IPS-20b (cell line): ENCODE results near the gene ZSCAN9.

Source experiments
- H3K27ac ChIP-seq: one replicate; pipeline ENCODE4 v1.5.1; 2013; ENCODE audit warnings: low read length
- H3K27me3 ChIP-seq: 2 replicates; pipeline ENCODE4 v1.6.1; 2013; ENCODE audit warnings: mild to moderate bottlenecking, low read length, inconsistent platforms; ENCODE audit not compliant: insufficient read depth
- H3K36me3 ChIP-seq: 2 replicates; pipeline ENCODE4 v1.6.1; 2013; ENCODE audit warnings: low read depth, mild to moderate bottlenecking, inconsistent platforms, low read length, moderate library complexity; ENCODE audit not compliant: insufficient read depth
- H3K4me1 ChIP-seq: 2 replicates; pipeline ENCODE4 v1.6.1; 2013; ENCODE audit warnings: mild to moderate bottlenecking, control low read depth, inconsistent platforms, low read length, moderate library complexity; ENCODE audit not compliant: insufficient read depth
- H3K4me3 ChIP-seq: 2 replicates; pipeline ENCODE4 v1.5.1; 2013; ENCODE audit warnings: mild to moderate bottlenecking, low read length, inconsistent platforms
- H3K9ac ChIP-seq: 2 replicates; pipeline ENCODE4 v1.6.1; 2013; ENCODE audit warnings: low read depth, mild to moderate bottlenecking, inconsistent platforms, low read length, moderate library complexity
- H3K9me3 ChIP-seq: 2 replicates; pipeline ENCODE4 v1.6.1; 2013; ENCODE audit warnings: mild to moderate bottlenecking, low read depth, low read length, inconsistent platforms; ENCODE audit not compliant: insufficient read depth

The ZSCAN9 gene

DNA sequence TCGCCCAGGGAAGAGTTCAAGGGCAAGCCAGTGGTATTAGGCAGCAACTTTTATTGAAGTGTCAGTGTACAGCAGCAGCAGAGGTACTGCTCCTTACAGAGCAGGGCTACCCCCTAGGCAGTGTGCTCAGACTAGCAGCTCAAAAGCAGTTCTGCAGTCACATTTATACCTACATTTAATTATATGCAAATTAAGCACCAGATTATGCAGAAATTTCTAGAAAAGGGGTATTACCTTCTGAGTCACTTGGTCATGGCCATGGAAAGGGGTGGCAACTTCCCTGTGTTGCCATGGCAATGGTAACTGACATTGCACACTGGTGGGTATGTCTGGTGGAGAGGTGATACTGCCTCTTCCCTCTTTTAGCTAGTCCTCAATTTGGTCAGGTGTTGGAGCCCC lies 29.0 kb downstream of the ZSCAN9 start:
- H3K9ac ChIP-seq, result no peak overlapping the region
- H3K4me1 ChIP-seq, result no peaks in the 10 kb centered on the region
- H3K27me3 ChIP-seq, result no peaks in the 10 kb centered on the region
- no peak overlapping the region for H3K4me3 ChIP-seq
- H3K27ac ChIP-seq, result no peak overlapping the region
- no peaks in the 10 kb centered on the region for H3K9me3 ChIP-seq
- peaks cover 7% of the 10 kb centered on the region for H3K36me3 ChIP-seq

DNA sequence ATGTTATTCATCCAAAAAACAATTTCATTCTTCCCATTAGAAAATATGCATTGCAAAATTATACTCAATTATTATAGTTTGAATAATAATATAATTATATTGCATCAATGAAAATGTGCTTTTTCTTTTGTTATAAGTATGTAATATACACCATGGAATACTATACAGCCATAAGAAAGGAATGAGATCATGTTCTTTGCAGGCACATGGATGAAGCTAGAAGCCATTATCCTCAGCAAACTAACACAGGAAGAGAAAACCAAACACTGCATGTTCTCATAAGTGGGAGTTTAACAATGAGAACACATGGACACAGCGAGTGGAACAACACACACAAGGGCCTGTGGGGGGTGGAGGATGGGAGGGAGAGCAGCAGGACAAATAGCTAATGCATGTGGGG lies 32.0 kb downstream of the ZSCAN9 start:
- H3K27me3 ChIP-seq, result peaks cover 8% of the 10 kb centered on the region
- H3K36me3 ChIP-seq, result no peaks in the 10 kb centered on the region

DNA sequence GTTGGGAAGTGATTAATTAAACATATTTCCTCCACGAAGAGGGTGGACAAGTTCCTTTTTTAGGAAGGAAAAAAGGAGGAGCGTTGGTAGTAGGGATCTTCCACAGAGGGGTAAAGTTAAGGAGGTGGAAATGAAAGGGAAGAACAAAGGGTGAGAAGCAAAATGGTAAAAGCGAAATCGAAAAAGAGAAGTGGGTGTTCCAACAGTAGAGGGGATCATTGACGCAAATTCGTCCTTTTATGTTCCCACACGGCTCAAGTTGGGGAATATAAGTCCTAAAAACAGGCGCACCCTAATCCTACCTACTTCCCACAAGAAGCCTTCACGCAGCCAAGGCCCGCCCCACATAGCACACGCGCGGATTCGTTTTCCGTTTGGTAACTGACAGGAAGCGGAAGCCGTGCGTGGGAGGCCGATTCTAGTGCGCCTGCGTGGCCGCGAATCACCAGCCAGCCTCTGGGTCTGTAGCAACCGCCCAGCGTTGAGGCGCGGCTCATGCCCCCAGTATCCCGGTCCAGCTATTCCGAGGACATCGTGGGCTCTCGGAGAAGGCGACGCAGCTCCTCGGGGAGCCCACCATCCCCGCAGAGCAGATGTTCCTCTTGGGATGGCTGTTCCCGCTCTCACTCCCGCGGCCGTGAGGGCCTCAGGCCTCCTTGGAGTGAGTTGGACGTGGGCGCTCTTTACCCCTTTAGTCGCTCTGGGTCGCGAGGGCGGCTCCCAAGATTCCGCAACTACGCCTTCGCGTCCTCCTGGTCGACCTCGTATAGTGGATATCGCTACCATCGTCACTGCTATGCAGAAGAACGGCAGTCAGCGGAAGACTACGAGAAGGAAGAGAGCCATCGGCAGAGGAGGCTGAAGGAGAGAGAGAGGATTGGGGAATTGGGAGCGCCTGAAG lies 34.1 kb downstream of the ZSCAN9 start, which contains the start of gene NKAPL:
NKAPL (plus strand) TSS at position 421 of the 901 bp plus-strand sequence; CDS start at position 496, 75 bp downstream.
- H3K36me3 ChIP-seq, result no peaks in the 10 kb centered on the region
- H3K9ac ChIP-seq, result no peak within 1 kb of the TSS
- no peak within 1 kb of the TSS for H3K4me3 ChIP-seq
- no peak within 1 kb of the TSS for H3K27ac ChIP-seq
- H3K27me3 ChIP-seq, result peaks cover 21% of the 10 kb centered on the region
- no peaks in the 10 kb centered on the region for H3K4me1 ChIP-seq
- H3K9me3 ChIP-seq, result no peaks in the 10 kb centered on the region

More for the DNA sequence above, 32.0 kb downstream of the ZSCAN9 start:
- no peak overlapping the region for H3K9ac ChIP-seq
- no peak overlapping the region for H3K4me3 ChIP-seq
- H3K4me1 ChIP-seq, result no peaks in the 10 kb centered on the region
- no peaks in the 10 kb centered on the region for H3K9me3 ChIP-seq
- no peak overlapping the region for H3K27ac ChIP-seq

DNA sequence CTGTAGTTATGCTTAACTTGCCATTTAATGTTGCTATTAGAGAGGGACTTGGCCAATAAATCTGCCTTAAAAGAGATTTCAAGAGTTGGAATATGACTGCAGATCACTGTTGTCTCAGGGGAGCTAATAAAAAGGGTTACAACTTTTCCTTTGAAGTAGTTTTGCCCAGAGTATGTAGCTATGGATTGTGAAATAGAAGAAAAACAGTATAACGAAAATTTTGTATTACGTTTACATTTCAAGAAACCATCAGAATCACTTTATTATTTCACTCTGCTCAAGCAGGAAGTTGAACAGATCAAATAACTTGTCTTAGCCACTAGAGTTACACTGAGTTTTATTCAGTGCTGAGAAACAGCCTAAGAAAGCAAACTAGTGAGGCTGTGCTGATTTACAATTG lies 38.8 kb downstream of the ZSCAN9 start:
- Histone ChIP-seq H3K9me3 (no peaks in the 10 kb centered on the region), H3K4me1 (peaks cover 4% of the 10 kb centered on the region; the same call in 1 of the 2 replicates), H3K27ac (no peak overlapping the region), H3K4me3 (no peak overlapping the region), H3K36me3 (no peaks in the 10 kb centered on the region), H3K27me3 (peaks cover 21% of the 10 kb centered on the region), H3K9ac (no peak overlapping the region)

DNA sequence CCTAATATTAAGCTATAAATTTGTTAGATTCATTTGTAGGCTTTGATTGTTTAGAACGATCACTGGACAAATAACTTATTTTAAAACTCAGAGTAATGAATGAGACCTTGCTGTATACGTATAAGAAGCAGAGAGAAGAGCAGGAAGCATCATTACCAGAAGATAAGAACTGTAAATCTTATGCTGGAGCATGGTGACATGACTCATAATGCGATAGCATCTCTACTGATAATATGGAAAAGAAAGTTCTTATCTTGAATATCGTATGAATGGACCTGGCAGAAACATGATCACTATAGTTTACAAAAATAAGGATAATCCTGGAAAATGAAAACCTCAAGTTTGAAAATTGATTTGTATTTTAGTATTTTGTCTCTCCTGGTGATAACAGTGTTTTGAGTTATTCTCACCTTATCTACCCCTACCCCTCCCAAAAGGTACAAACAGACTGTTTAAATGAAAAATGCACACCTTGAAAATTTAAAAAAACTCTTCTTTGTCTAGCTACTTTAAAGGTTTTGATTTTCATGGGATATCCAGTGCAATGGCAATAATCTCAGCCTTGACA lies 39.8 kb downstream of the ZSCAN9 start:
- Histone ChIP-seq H3K36me3 (no peaks in the 10 kb centered on the region), H3K4me3 (no peak overlapping the region), H3K27ac (no peak overlapping the region), H3K27me3 (peaks cover 21% of the 10 kb centered on the region), H3K9me3 (no peaks in the 10 kb centered on the region), H3K4me1 (peaks cover 4% of the 10 kb centered on the region; the same call in 1 of the 2 replicates), H3K9ac (no peak overlapping the region)

DNA sequence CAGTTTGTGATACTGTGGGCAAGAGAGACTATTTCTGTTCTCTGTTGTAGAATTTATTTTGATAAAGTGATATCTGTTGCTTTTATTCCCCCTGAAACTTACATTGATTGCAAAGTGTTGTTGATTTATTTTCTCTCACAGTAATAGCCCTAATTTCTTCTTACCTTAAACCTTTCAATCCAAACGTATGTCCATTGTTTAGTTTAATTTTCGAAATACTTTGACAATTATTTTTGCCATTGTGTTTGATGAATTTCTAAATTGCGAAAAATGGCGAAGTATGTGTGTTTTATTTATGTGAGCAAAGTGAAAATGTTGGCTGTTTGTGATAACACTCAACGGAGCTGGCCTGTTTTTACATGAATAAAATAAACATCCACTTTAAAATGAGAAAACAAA lies 41.5 kb downstream of the ZSCAN9 start:
- H3K4me1 ChIP-seq, result peaks cover 4% of the 10 kb centered on the region; the same call in 1 of the 2 replicates
- peak overlapping the region; percentile 93 for H3K4me3 ChIP-seq

DNA sequence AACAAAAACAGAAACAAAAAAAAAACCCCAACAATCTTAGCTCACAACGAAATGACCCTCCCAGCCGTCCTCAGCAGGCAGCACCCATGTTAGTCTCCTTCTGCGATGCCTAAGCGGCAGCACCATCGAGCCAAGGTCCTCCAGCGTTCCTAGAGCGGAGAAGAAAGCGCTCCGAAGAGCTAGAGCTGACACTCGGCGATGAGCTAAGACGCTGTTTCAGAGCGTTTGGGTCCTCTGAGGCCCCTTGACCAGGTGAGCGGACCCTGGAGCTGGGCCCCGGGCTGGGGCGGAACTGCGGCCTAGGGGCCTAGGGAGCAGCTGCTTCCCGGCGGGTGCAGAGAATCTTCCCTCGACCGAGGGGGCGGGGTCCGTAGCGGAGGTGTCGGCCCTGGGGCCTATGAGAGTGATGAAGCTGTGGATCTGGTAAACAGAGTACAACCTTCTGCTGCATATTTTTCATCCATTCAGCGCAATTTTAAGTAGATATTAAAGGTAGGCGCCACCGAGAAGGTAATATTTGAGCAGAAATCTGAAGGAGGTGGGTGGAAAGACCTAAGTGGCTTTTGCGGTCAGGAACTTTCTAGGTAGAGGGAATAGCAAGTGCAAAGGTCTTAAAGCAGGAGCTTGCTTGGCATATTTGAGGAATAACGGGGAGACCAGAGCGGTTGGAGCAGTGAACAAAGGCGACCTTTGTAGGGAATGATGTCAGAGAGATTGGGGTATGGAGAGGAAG lies 42.1 kb downstream of the ZSCAN9 start, which contains the start of gene ZSCAN26:
ZSCAN26 (plus strand) TSS at position 182 of the 733 bp plus-strand sequence. CDS start 4,777 bp downstream, outside the sequence.
- peak within 1 kb of the TSS; percentile 93 for H3K4me3 ChIP-seq
- peaks cover 5% of the 10 kb centered on the region for H3K36me3 ChIP-seq
- peaks cover 12% of the 10 kb centered on the region for H3K27me3 ChIP-seq
- peak within 1 kb of the TSS; percentile 87 for H3K9ac ChIP-seq
- peak within 1 kb of the TSS; percentile 28 for H3K27ac ChIP-seq
- peaks cover 4% of the 10 kb centered on the region; the same call in 1 of the 2 replicates for H3K4me1 ChIP-seq
- H3K9me3 ChIP-seq, result no peaks in the 10 kb centered on the region

More for the DNA sequence above, 41.5 kb downstream of the ZSCAN9 start:
- Histone ChIP-seq H3K27ac (peak overlapping the region; percentile 28), H3K9ac (peak overlapping the region; percentile 87), H3K36me3 (no peaks in the 10 kb centered on the region), H3K27me3 (peaks cover 16% of the 10 kb centered on the region), H3K9me3 (no peaks in the 10 kb centered on the region)

DNA sequence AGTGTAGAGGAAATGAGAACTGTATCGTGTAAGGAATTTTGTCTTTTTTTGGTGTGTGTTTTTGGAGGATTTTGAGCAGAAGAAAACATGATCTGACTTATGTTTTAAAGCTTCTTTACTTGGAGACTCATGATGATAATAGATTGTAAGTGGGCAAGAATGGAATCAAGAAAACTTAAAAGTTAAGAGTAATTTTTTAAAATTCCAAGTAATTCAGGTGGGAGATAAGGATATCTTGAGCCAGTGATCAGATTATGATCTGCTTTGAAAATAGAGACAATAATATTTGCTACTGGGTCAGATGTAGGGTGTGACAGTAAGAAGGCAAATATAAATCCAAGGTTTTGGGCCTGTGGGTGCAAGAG lies 42.6 kb downstream of the ZSCAN9 start:
- no peaks in the 10 kb centered on the region for H3K9me3 ChIP-seq
- H3K27me3 ChIP-seq, result peaks cover 6% of the 10 kb centered on the region
- H3K27ac ChIP-seq, result peak overlapping the region; percentile 28
- peaks cover 4% of the 10 kb centered on the region; the same call in 1 of the 2 replicates for H3K4me1 ChIP-seq
- H3K36me3 ChIP-seq, result peaks cover 11% of the 10 kb centered on the region
- H3K9ac ChIP-seq, result peak overlapping the region; percentile 87; the same call in 1 of the 2 replicates
- H3K4me3 ChIP-seq, result peak overlapping the region; percentile 93

DNA sequence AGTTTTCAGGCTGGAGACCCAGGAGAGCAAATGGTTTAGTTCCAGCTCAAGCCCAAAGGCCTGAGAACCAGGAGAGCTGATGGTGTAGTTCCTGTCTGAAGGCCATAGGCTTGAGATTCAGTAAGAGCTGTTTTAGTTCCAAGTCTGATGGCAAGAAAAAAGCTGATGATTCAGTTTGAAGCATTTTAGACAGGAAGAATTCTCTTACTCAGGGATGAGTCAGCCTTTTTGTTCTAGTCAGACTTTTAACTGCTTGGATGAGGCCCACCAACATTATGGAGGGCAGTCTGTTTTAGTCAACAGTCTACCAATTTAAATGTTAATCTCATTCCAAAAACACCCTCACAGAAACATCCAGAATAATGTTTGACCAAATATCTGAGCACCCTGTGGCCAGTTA lies 44.4 kb downstream of the ZSCAN9 start:
- no peaks in the 10 kb centered on the region for H3K9me3 ChIP-seq
- H3K9ac ChIP-seq, result no peak overlapping the region
- H3K36me3 ChIP-seq, result peaks cover 27% of the 10 kb centered on the region
- H3K4me3 ChIP-seq, result no peak overlapping the region
- H3K4me1 ChIP-seq, result peaks cover 4% of the 10 kb centered on the region; the same call in 1 of the 2 replicates
- no peaks in the 10 kb centered on the region for H3K27me3 ChIP-seq
- H3K27ac ChIP-seq, result no peak overlapping the region

DNA sequence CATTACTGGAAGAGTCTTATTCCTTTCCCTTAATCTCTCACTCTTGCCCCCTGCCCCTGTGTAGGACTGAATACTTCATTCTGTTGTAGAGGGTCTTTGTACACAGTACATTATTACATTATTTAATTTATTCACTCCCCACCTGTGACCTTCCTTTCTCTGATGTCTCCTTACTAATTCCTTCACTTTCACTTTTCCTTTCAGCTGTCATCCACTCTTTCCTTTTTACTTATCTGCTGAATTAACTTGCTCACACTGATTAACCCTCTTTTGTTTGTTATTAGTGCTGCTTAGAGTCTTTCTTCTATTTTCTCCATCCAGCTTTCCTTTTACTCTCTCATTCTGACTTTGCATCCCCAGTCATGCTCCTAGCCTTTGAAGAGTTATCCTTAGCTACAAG lies 49.8 kb downstream of the ZSCAN9 start:
- Histone ChIP-seq H3K36me3 (peaks cover 55% of the 10 kb centered on the region), H3K9ac (no peak overlapping the region), H3K27ac (no peak overlapping the region), H3K4me1 (no peaks in the 10 kb centered on the region), H3K27me3 (no peaks in the 10 kb centered on the region), H3K4me3 (no peak overlapping the region), H3K9me3 (no peaks in the 10 kb centered on the region)

DNA sequence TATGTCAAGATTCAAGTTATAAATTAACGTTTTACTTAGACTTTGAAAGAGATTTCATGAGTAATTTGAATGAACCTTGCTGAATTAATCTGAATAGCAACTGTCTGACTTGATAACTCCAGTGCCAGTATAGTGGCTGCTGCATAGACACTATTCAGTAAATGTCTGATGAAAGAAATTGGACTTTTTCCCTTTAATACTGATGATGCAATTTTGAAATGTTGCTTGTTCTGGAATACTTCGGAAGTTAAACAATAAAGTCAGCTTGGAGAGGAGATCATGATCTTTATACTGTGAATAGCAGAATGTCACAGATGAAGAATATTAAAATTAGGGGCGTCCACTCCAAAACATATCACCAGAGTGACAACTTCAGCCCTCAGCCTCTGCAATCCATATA lies 52.7 kb downstream of the ZSCAN9 start:
- no peak overlapping the region for H3K9ac ChIP-seq
- peaks cover 4% of the 10 kb centered on the region; the same call in 1 of the 2 replicates for H3K27me3 ChIP-seq
- no peaks in the 10 kb centered on the region for H3K9me3 ChIP-seq
- no peak overlapping the region for H3K27ac ChIP-seq
- H3K36me3 ChIP-seq, result peaks cover 44% of the 10 kb centered on the region
- H3K4me3 ChIP-seq, result no peak overlapping the region
- peaks cover under 1% of the 10 kb centered on the region; the same call in 1 of the 2 replicates for H3K4me1 ChIP-seq
